Activated CD4-positive, alpha-beta memory T cell treated with anti-CD3 and anti-CD28 coated beads for 36 hours (primary cell): ENCODE measurements around the gene NMUR1. TPM values are rescaled to one million over a fixed set of nuclear protein-coding genes. Genes with fewer than 3 reads are reported as not detected.
A peak's percentile ranks its signal among the peaks of the same experiment; 100 is the strongest.

Experiments used
- CTCF ChIA-PET: fragments of 350-600 bp; sonication (Branson Sonifier 250); formaldehyde crosslinking; loops from one replicate; lab custom pipeline; 2021; ENCODE audit warnings: antibody characterized with exemption, inconsistent platforms; lab: Charles Lee
- POLR2A ChIA-PET: fragments of 350-600 bp; sonication (Branson Sonifier 250); formaldehyde crosslinking; loops from one replicate; lab custom pipeline; 2021; ENCODE audit warnings: antibody characterized with exemption; lab: Charles Lee
- DNase-seq: peaks from one replicate; pipeline ENCODE4 v3.0.0-alpha.2; 2020
- H3K27ac Mint-ChIP-seq: one replicate; pipeline ENCODE4 v1.8.0; 2021; ENCODE audit warnings: mixed read lengths
- H3K27me3 Mint-ChIP-seq: one replicate; pipeline ENCODE4 v1.8.0; 2021; ENCODE audit warnings: mixed read lengths
- H3K36me3 Mint-ChIP-seq: one replicate; pipeline ENCODE4 v1.8.0; 2021; ENCODE audit warnings: mixed read lengths
- H3K4me1 Mint-ChIP-seq: one replicate; pipeline ENCODE4 v1.8.0; 2021; ENCODE audit warnings: low read depth, mixed read lengths
- H3K4me3 Mint-ChIP-seq: one replicate; pipeline ENCODE4 v1.8.0; 2021; ENCODE audit warnings: mild to moderate bottlenecking, mixed read lengths
- H3K9me3 Mint-ChIP-seq: one replicate; pipeline ENCODE4 v1.8.0; 2021; ENCODE audit warnings: mixed read lengths
- intact Hi-C: fragments of 100-400 bp; cut with micrococcal nuclease; formaldehyde crosslinking; loops from one replicate; pipeline ENCODE4 v1.15.1; 2023
- total RNA-seq, 2 experiments: library from RNA; stranded (reverse); gene quantifications; one replicate each; pipeline ENCODE4 v1.2.3, GENCODE V29; 2021

The NMUR1 gene
- total RNA-seq, 2 experiments from 2014 or later: 0.07 TPM; not detected in 1

GRCh38 chr2:231497651-231498050 lies 32.6 kb downstream of the NMUR1 start:
- no peaks in the 10 kb centered on the region for H3K27me3 Mint-ChIP-seq
- H3K36me3 Mint-ChIP-seq: peaks cover 3% of the 10 kb centered on the region
- ChIA-PET POLR2A (no interaction called here), CTCF (interaction anchor here (0.6 to 3.0 kb wide), 2 partner anchors 15 to 20 kb away, joined by 3 to 11 read pairs; no protein-coding TSS in a partner anchor)
- no peaks in the 10 kb centered on the region for H3K4me1 Mint-ChIP-seq
- no peak overlapping the region for H3K4me3 Mint-ChIP-seq
- intact Hi-C loops: no loop called here
- DNase-seq: no peak
- no peaks in the 10 kb centered on the region for H3K9me3 Mint-ChIP-seq
- no peak overlapping the region for H3K27ac Mint-ChIP-seq

- POLR2A ChIA-PET: no interaction called here
- H3K4me1 Mint-ChIP-seq: no peaks in the 10 kb centered on the region
- H3K27ac Mint-ChIP-seq: no peak overlapping the region
- H3K9me3 Mint-ChIP-seq: no peaks in the 10 kb centered on the region
- H3K27me3 Mint-ChIP-seq: no peaks in the 10 kb centered on the region
- DNase-seq: no peak
- no peaks in the 10 kb centered on the region for H3K36me3 Mint-ChIP-seq
- CTCF ChIA-PET: interaction anchor here (1.0 to 3.0 kb wide), 2 partner anchors 12 to 23 kb away, joined by 5 to 11 read pairs; no protein-coding TSS in a partner anchor
- no peak overlapping the region for H3K4me3 Mint-ChIP-seq
- intact Hi-C loops: no loop called here
Measured at GRCh38 chr2:231494669-231495068, 35.6 kb downstream of the NMUR1 start.

- Mint-ChIP-seq H3K4me1 (peaks cover 2% of the 10 kb centered on the region), H3K9me3 (no peaks in the 10 kb centered on the region), H3K4me3 (no peak overlapping the region), H3K27me3 (no peaks in the 10 kb centered on the region), H3K36me3 (no peaks in the 10 kb centered on the region), H3K27ac (no peak overlapping the region)
- ChIA-PET POLR2A (interaction anchor here (0.9 kb wide), 1 partner anchor 24 kb away, joined by 4 read pairs; no protein-coding TSS in a partner anchor), CTCF (interaction anchor here (1.0 to 2.1 kb wide), 4 partner anchors 8 to 387 kb away, joined by 3 to 6 read pairs (median 4); no protein-coding TSS in a partner anchor)
- DNase-seq: no peak
- intact Hi-C loops: no loop called here
Measured at GRCh38 chr2:231490801-231491200, 39.4 kb downstream of the NMUR1 start.

- H3K4me3 Mint-ChIP-seq: no peak overlapping the region
- ChIA-PET POLR2A (no interaction called here), CTCF (interaction anchor here (0.7 to 2.1 kb wide), 4 partner anchors 9 to 386 kb away, joined by 3 to 6 read pairs (median 3); no protein-coding TSS in a partner anchor)
- H3K27ac Mint-ChIP-seq: no peak overlapping the region
- no peaks in the 10 kb centered on the region for H3K9me3 Mint-ChIP-seq
- DNase-seq: peak; percentile 52
- intact Hi-C loops: no loop called here
- peaks cover 2% of the 10 kb centered on the region for H3K4me1 Mint-ChIP-seq
- H3K36me3 Mint-ChIP-seq: no peaks in the 10 kb centered on the region
- no peaks in the 10 kb centered on the region for H3K27me3 Mint-ChIP-seq
Measured at GRCh38 chr2:231489990-231490389, 40.3 kb downstream of the NMUR1 start.

GRCh38 chr2:231488331-231488730 lies 41.9 kb downstream of the NMUR1 start:
- no peaks in the 10 kb centered on the region for H3K27me3 Mint-ChIP-seq
- peaks cover 6% of the 10 kb centered on the region for H3K4me1 Mint-ChIP-seq
- POLR2A ChIA-PET: interaction anchor here (0.7 kb wide), 1 partner anchor 25 kb away, joined by 3 read pairs; the partner anchor contains the start of gene NCL
- H3K27ac Mint-ChIP-seq: no peak overlapping the region
- DNase-seq: no peak
- H3K9me3 Mint-ChIP-seq: no peaks in the 10 kb centered on the region
- H3K4me3 Mint-ChIP-seq: no peak overlapping the region
- CTCF ChIA-PET: interaction anchor here (1.1 kb wide), 1 partner anchor 10 kb away, joined by 3 read pairs; no protein-coding TSS in a partner anchor
- H3K36me3 Mint-ChIP-seq: no peaks in the 10 kb centered on the region
- intact Hi-C loops: no loop called here

DNA sequence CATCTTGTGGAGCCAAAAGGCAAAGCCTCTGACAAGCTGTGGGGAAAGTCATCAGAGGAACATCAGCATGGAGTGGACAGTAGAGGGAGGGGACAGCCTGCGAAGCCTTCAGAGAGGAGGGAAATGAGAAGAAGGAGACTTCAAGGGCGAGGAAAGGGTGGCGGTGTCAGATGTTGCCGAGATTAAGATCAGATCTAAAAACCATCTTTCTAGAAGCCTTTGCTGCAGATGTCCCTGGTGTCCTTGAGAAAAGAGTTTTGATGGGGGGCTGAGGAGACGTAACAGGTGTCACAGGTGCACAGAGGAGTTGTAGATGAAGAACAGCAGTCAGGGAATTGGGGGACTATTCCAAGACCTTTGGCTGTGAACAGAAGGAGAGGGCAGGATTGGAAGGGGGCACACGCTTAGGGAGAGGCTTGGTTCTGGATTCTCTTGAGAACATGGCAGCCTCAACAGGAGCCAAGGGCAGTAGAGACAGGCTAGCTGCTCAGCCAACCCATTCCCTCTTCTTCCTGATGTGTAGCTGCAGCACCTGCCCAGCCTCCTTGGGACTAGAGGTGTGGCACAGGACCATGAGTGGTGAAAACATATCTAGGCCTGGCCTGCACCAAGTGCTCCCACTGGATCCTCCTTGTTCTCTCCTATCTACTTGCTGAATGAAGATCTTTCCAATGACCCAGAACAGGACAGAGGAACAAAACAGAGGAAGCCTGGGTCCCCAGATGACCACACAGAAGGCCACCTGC lies 43.2 kb downstream of the NMUR1 start:
- intact Hi-C loops: no loop called here
- no peak overlapping the region for H3K27ac Mint-ChIP-seq
- H3K9me3 Mint-ChIP-seq: no peaks in the 10 kb centered on the region
- ChIA-PET POLR2A (interaction anchor here (1.1 kb wide), 1 partner anchor 23 kb away, joined by 3 read pairs; no protein-coding TSS in a partner anchor), CTCF (interaction anchor here (2.2 kb wide), 1 partner anchor 35 kb away, joined by 6 read pairs; no protein-coding TSS in a partner anchor)
- no peak overlapping the region for H3K4me3 Mint-ChIP-seq
- peaks cover 10% of the 10 kb centered on the region for H3K4me1 Mint-ChIP-seq
- DNase-seq: no peak
- no peaks in the 10 kb centered on the region for H3K36me3 Mint-ChIP-seq
- H3K27me3 Mint-ChIP-seq: no peaks in the 10 kb centered on the region

- Mint-ChIP-seq H3K36me3 (no peaks in the 10 kb centered on the region), H3K27ac (peak overlapping the region; percentile 88), H3K4me3 (peak overlapping the region; percentile 80), H3K4me1 (peaks cover 10% of the 10 kb centered on the region), H3K9me3 (no peaks in the 10 kb centered on the region), H3K27me3 (no peaks in the 10 kb centered on the region)
- intact Hi-C loops: loop anchor here (1.0 to 2.0 kb wide), 2 partner anchors 19 to 30 kb away; partner anchors contain the start of gene NCL
- ChIA-PET POLR2A (interaction anchor here (0.9 to 4.8 kb wide), 3 partner anchors 19 to 225 kb away, joined by 3 to 64 read pairs (median 6); partner anchors contain the start of genes NCL and PTMA), CTCF (interaction anchor here (0.6 to 5.2 kb wide), 28 partner anchors 7 to 380 kb away, joined by 3 to 90 read pairs (median 6); partner anchors contain the start of genes NCL and TEX44)
- peak; percentile 51 for DNase-seq
Measured at GRCh38 chr2:231483398-231484329, 46.6 kb downstream of the NMUR1 start.

GRCh38 chr2:231482806-231483391 lies 47.3 kb downstream of the NMUR1 start:
- Mint-ChIP-seq H3K9me3 (no peaks in the 10 kb centered on the region), H3K27ac (peak overlapping the region; percentile 88), H3K4me3 (peak overlapping the region; percentile 80), H3K27me3 (no peaks in the 10 kb centered on the region), H3K36me3 (no peaks in the 10 kb centered on the region), H3K4me1 (peaks cover 10% of the 10 kb centered on the region)
- intact Hi-C loops: loop anchor here (1.0 to 2.0 kb wide), 2 partner anchors 18 to 30 kb away; partner anchors contain the start of gene NCL
- peak; percentile 84 for DNase-seq
- ChIA-PET POLR2A (interaction anchor here (0.9 to 4.8 kb wide), 5 partner anchors 16 to 225 kb away, joined by 3 to 64 read pairs (median 4); partner anchors contain the start of genes NCL and PTMA), CTCF (interaction anchor here (0.6 to 5.2 kb wide), 30 partner anchors 8 to 379 kb away, joined by 3 to 90 read pairs (median 5); partner anchors contain the start of genes NCL, NMUR1 and TEX44)

- no peaks in the 10 kb centered on the region for H3K27me3 Mint-ChIP-seq
- DNase-seq: no peak
- CTCF ChIA-PET: interaction anchor here (0.7 to 5.2 kb wide), 7 partner anchors 10 to 253 kb away, joined by 3 to 90 read pairs (median 6); partner anchors contain the start of gene NCL
- H3K4me3 Mint-ChIP-seq: no peak overlapping the region
- no peaks in the 10 kb centered on the region for H3K9me3 Mint-ChIP-seq
- H3K36me3 Mint-ChIP-seq: no peaks in the 10 kb centered on the region
- POLR2A ChIA-PET: interaction anchor here (4.8 kb wide), 1 partner anchor 16 kb away, joined by 64 read pairs; the partner anchor contains the start of gene NCL
- intact Hi-C loops: no loop called here
- no peak overlapping the region for H3K27ac Mint-ChIP-seq
- H3K4me1 Mint-ChIP-seq: peaks cover 9% of the 10 kb centered on the region
Measured at GRCh38 chr2:231480781-231481180, 49.5 kb downstream of the NMUR1 start.

DNA sequence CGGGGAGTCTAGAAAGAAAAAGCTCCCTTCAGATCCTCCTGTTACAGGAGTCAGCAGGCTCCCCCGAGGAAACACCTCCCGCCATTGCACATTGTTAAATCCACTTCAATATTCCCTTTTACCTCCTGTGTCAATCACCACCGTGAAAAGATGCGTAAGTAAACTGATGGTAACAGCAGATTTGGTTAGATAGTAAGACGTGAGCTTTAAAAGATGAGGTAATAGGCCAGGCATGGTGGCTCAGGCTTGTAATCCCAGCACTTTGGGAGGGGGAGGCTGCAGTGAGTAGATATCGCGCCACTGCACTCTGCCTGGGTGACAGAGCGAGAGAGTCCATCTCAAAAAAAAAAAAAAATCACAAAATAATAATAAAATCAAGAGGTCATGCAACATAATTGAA lies 50.8 kb downstream of the NMUR1 start:
- no peak overlapping the region for H3K27ac Mint-ChIP-seq

DNA sequence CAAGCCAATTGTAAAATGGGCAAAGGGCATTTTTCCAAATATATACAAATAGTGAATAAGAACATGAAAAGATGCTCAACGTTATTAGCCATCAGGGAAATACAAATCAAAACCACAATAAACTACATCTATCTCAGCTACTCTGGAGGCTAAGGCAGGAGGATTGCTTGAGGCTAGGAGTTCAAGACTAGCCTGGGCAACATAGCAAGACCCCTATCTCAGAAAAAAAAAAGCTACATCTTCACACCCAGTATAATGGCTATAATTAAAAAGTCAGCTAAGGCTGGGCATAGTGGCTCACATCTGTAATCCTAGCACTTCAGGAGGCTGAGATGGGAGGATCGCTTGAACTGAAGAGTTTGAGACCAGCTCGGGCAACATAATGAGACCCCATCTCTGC lies 53.3 kb downstream of the NMUR1 start:
- Mint-ChIP-seq H3K9me3 (no peaks in the 10 kb centered on the region), H3K36me3 (no peaks in the 10 kb centered on the region), H3K4me1 (no peaks in the 10 kb centered on the region), H3K4me3 (no peak overlapping the region), H3K27ac (no peak overlapping the region), H3K27me3 (no peaks in the 10 kb centered on the region)
- ChIA-PET CTCF (interaction anchor here (1.5 kb wide), 1 partner anchor 40 kb away, joined by 4 read pairs; no protein-coding TSS in a partner anchor), POLR2A (no interaction called here)
- DNase-seq: no peak
- intact Hi-C loops: no loop called here

More for the DNA sequence above, 50.8 kb downstream of the NMUR1 start:
- DNase-seq: no peak
- Mint-ChIP-seq H3K36me3 (no peaks in the 10 kb centered on the region), H3K4me1 (peaks cover 9% of the 10 kb centered on the region), H3K9me3 (no peaks in the 10 kb centered on the region), H3K4me3 (no peak overlapping the region), H3K27me3 (no peaks in the 10 kb centered on the region)
- CTCF ChIA-PET: interaction anchor here (0.7 to 5.2 kb wide), 3 partner anchors 13 to 515 kb away, joined by 3 to 90 read pairs (median 11); partner anchors contain the start of gene NCL
- intact Hi-C loops: no loop called here
- POLR2A ChIA-PET: no interaction called here
